GM12878 (cell line): ENCODE data around the gene LGALS3BP. TPM values are rescaled to one million over a fixed set of nuclear protein-coding genes. Genes with fewer than 3 reads are reported as not detected.

ENCODE experiments used
- ATAC-seq: fragments of 200-7000 bp; cut with Tn5 transposase; 3 replicates; pipeline ENCODE4 v1.9.1; 2020; ENCODE audit warnings: mild to moderate bottlenecking, moderate library complexity
- BruUV-seq: library from RNA; stranded (reverse); fragments of 400-500 nt; replicated peaks from 2 replicates; lab custom pipeline; 2021; lab: Mats Ljungman, UMichigan
- CTCF ChIA-PET: fragments of 300-600 bp; sonication (Branson Sonifier 250); formaldehyde crosslinking; extraction: SDS; loops from one replicate; lab custom pipeline; 2021; ENCODE audit warnings: inconsistent platforms; lab: Yijun Ruan, JAX
- POLR2A ChIA-PET: fragments of 350-600 bp; formaldehyde crosslinking; extraction: SDS; loops from one replicate; lab custom pipeline; 2021; ENCODE audit warnings: inconsistent platforms; lab: Charles Lee
- RAD21 ChIA-PET: fragments of 300-600 bp; sonication (Branson Sonifier 250); formaldehyde crosslinking; loops from one replicate; lab custom pipeline; 2023; ENCODE audit warnings: antibody characterized with exemption; ENCODE audit not compliant: unreplicated experiment; lab: Charles Lee
- SMC1A ChIA-PET: fragments of 300-600 bp; sonication (Branson Sonifier 250); formaldehyde crosslinking; loops from one replicate; lab custom pipeline; 2023; ENCODE audit not compliant: unreplicated experiment, uncharacterized antibody; lab: Charles Lee
- DNase-seq: peaks from one replicate; pipeline ENCODE4 v3.0.0-alpha.2; 2011; ENCODE audit warnings: low read depth, low spot score
- FAIRE-seq: peaks from 3 replicates; lab custom pipeline; 2011; peaks lifted over from hg19 to GRCh38; lab: Jason Lieb, UNC
- H2AFZ ChIP-seq: 2 replicates; pipeline ENCODE4 v1.6.0; 2011; ENCODE audit warnings: low read depth, low read length, control low read depth; ENCODE audit not compliant: control insufficient read depth
- H3K27ac ChIP-seq: 2 replicates; pipeline ENCODE4 v1.5.1; 2011; ENCODE audit warnings: control low read depth; ENCODE audit not compliant: control insufficient read depth, insufficient read depth
- H3K27me3 ChIP-seq, 2 experiments: replicated peaks in 1 of 2; 2 replicates each; pipeline versions ENCODE4 v1.6.0 to v1.6.1; 2011; ENCODE audit warnings: low read length in 1 of 2; ENCODE audit not compliant: control insufficient read depth in 2 of 2, insufficient read depth in 2 of 2
- H3K36me3 ChIP-seq, 2 experiments: 2 replicates each; pipeline ENCODE4 v1.5.1; 2011; ENCODE audit warnings: low read length in 1 of 2; ENCODE audit not compliant: control insufficient read depth in 2 of 2, insufficient read depth in 2 of 2
- H3K4me1 ChIP-seq: 2 replicates; pipeline ENCODE4 v1.6.1; 2011; ENCODE audit warnings: mild to moderate bottlenecking, low read length, moderate library complexity, mixed read lengths; ENCODE audit not compliant: control insufficient read depth, insufficient read depth
- H3K4me2 ChIP-seq: 2 replicates; pipeline ENCODE4 v1.6.0; 2011; ENCODE audit warnings: control low read depth; ENCODE audit not compliant: control insufficient read depth, insufficient read depth
- H3K4me3 ChIP-seq: fragments of 200-600 bp; sonication (generic); 2 replicates; pipeline ENCODE4 v1.5.1; 2016
- H3K79me2 ChIP-seq: 2 replicates; pipeline ENCODE4 v1.6.0; 2011; ENCODE audit warnings: low read length; ENCODE audit not compliant: control insufficient read depth, insufficient read depth
- H3K9ac ChIP-seq: 2 replicates; pipeline ENCODE4 v1.8.0; 2011; ENCODE audit warnings: low read length, control low read depth, mixed read lengths; ENCODE audit not compliant: control insufficient read depth, insufficient read depth
- H3K9me3 ChIP-seq: replicated peaks from 3 replicates; pipeline ENCODE4 v1.5.1; 2011; ENCODE audit warnings: mild to moderate bottlenecking, low read length; ENCODE audit not compliant: control insufficient read depth, insufficient read depth
- H4K20me1 ChIP-seq: 2 replicates; pipeline ENCODE4 v1.6.0; 2011; ENCODE audit not compliant: control insufficient read depth, insufficient read depth
- BHLHE40 ChIP-seq, 2 experiments: fragments of 450-650 bp in 1 of 2; IDR thresholded peaks; 2 replicates each; pipeline ENCODE4 v1.6.1; 2011 to 2017; ENCODE audit warnings: low read depth in 2 of 2, borderline replicate concordance in 1 of 2, improper control_type of control experiment in 1 of 2, low read length in 1 of 2, mild to moderate bottlenecking in 1 of 2
- CBFB ChIP-seq: IDR thresholded peaks from 2 replicates; pipeline ENCODE4 v1.6.1; 2016; ENCODE audit warnings: antibody characterized with exemption, low read depth
- DPF2 ChIP-seq: fragments of 450-650 bp; IDR thresholded peaks from 2 replicates; pipeline ENCODE4 v1.6.1; 2017; ENCODE audit warnings: mild to moderate bottlenecking
- ESRRA ChIP-seq: IDR thresholded peaks from 2 replicates; pipeline ENCODE4 v1.6.1; 2012; ENCODE audit warnings: mild to moderate bottlenecking, low read length, improper control_type of control experiment
- FOS ChIP-seq: IDR thresholded peaks from 3 replicates; pipeline ENCODE4 v1.6.1; 2011; ENCODE audit warnings: borderline replicate concordance; ENCODE audit not compliant: insufficient read length; ENCODE audit errors: extremely low read depth
- GABPA ChIP-seq: IDR thresholded peaks from 2 replicates; pipeline ENCODE4 v1.6.1; 2014; ENCODE audit warnings: antibody characterized with exemption, low read depth, mild to moderate bottlenecking, inconsistent platforms
- HDAC6 ChIP-seq: fragments of 200-600 bp; sonication (generic); IDR thresholded peaks from one replicate; pipeline ENCODE4 v1.8.0; 2017; ENCODE audit warnings: antibody characterized with exemption; ENCODE audit not compliant: unreplicated experiment
- HDGF ChIP-seq: fragments of 450-650 bp; IDR thresholded peaks from 2 replicates; pipeline ENCODE4 v1.6.1; 2016; ENCODE audit warnings: antibody characterized with exemption
- JUND ChIP-seq: IDR thresholded peaks from 2 replicates; pipeline ENCODE4 v1.6.1; 2012; ENCODE audit warnings: low read depth, mild to moderate bottlenecking, low read length, improper control_type of control experiment, moderate library complexity
- MEF2A ChIP-seq: IDR thresholded peaks from 2 replicates; pipeline ENCODE4 v1.6.1; 2011; ENCODE audit warnings: low read depth, mild to moderate bottlenecking, low read length, moderate library complexity; ENCODE audit not compliant: insufficient read depth
- NFYA ChIP-seq: IDR thresholded peaks from 2 replicates; pipeline ENCODE4 v1.6.1; 2011; ENCODE audit warnings: low read depth, mild to moderate bottlenecking, low read length, improper control_type of control experiment, borderline replicate concordance
- RCOR1 ChIP-seq: conservative IDR thresholded peaks from 2 replicates; pipeline ENCODE4 v1.6.1; 2012; ENCODE audit warnings: low read depth, low read length, improper control_type of control experiment
- SP1 ChIP-seq: IDR thresholded peaks from one replicate; pipeline ENCODE4 v1.6.1; 2011; ENCODE audit warnings: low read depth, low read length
- SRF ChIP-seq, 2 experiments: IDR thresholded peaks; 2 replicates each; pipeline ENCODE4 v1.6.1; 2011; ENCODE audit warnings: low read depth in 2 of 2, low read length in 2 of 2, mild to moderate bottlenecking in 1 of 2, moderate library complexity in 1 of 2
- WGBS: methylation state at CpG from one replicate; pipeline ENCODE4 v1.1.6; 2016; ENCODE audit warnings: low lambda C conversion rate; ENCODE audit not compliant: insufficient replicate concordance, insufficient coverage; ENCODE audit errors: missing lambda C conversion rate; 5-methylcytosine and 5-hydroxymethylcytosine counted together
- in situ Hi-C: fragments of 300-500 bp; cut with MboI; formaldehyde crosslinking; loops from 9 replicates; pipeline ENCODE4 v1.14.3; 2018; ENCODE audit warnings: mixed read lengths
- intact Hi-C: fragments of 100-400 bp; cut with micrococcal nuclease; formaldehyde crosslinking; loops from one replicate; pipeline ENCODE4 v1.14.2; 2022; ENCODE audit not compliant: unreplicated experiment
- polyA plus RNA-seq, 11 experiments: library from polyadenylated mRNA; depleted of rRNA in 4 of 11; unstranded in 6 of 11; stranded (reverse) in 5 of 11; fragments of >200 nt; fragmentation: Nextera tagmentation in 4 of 11; fragmentation: Illumina TruSeq in 1 of 11; extraction: Ambion mirVana in 4 of 11; extraction: Trizol in 1 of 11; gene quantifications; 1 replicate in 1 of 11; 2 replicates in 10 of 11; pipeline versions ENCODE4 v1.2.1 to v1.2.3, GENCODE V29; 2011 to 2016; ENCODE audit warnings: inconsistent platforms in 2 of 11, missing spikeins in 2 of 11, low read depth in 1 of 11
- total RNA-seq, 4 experiments: library from RNA; depleted of rRNA in 3 of 4; stranded (reverse); fragments of >200 nt in 3 of 4; fragmentation: Illumina TruSeq in 1 of 4; extraction: Trizol in 1 of 4; gene quantifications; 2 replicates each; pipeline versions ENCODE4 v1.2.1 to v1.2.3, GENCODE V29; 2013 to 2021

Gene LGALS3BP
- total and polyA plus RNA-seq, 10 of the 15 experiments (the other 5 are each of a cell fraction or from before 2014, with no cell fraction given) = 0.52 to 5.2 (median 1.9) TPM

GRCh38 chr17:78940258-78940657 is 39.5 kb downstream of the LGALS3BP start:
- Histone ChIP-seq H3K4me3 (no peak overlapping the region), H2AFZ (no peak overlapping the region), H3K4me2 (no peak overlapping the region), H3K36me3 (no peaks in the 10 kb centered on the region), H3K27ac (no peak overlapping the region), H4K20me1 (no peaks in the 10 kb centered on the region), H3K4me1 (no peaks in the 10 kb centered on the region), H3K79me2 (no peaks in the 10 kb centered on the region), H3K27me3 (peaks cover 0 to 5% of the 10 kb centered on the region in 2 experiments; a peak in 2 of 4 replicates), H3K9me3 (no peaks in the 10 kb centered on the region), H3K9ac (no peak overlapping the region)
- SMC1A ChIA-PET = no interaction called here
- DNase-seq (no peak), ATAC-seq (no peak), FAIRE-seq (no peak)
- POLR2A ChIA-PET = no interaction called here
- 53% methylated on average over 5 of the region's 5 CpGs for WGBS
- CTCF ChIA-PET = no interaction called here
- BruUV-seq = no TSS peak
- intact Hi-C loops = no loop called here
- in situ Hi-C loops = no loop called here
- RAD21 ChIA-PET = no interaction called here
- TF ChIP-seq JUND (no peak), ESRRA (no peak), DPF2 (no peak), FOS (no peak), RCOR1 (no peak), HDAC6 (no peak), MEF2A (no peak), SRF (IDR thresholded peaks at IDR 0.05; ENCODE audit: low read depth in 2 of 2, low read length in 2 of 2) (no peak), HDGF (no peak), SP1 (no peak), BHLHE40 (IDR thresholded peaks at IDR 0.05; ENCODE audit: borderline replicate concordance in 1 of 2, low read depth in 2 of 2, low read length in 1 of 2) (no peak), NFYA (no peak), CBFB (no peak), GABPA (no peak)
- TF ChIP-seq, all 136 proteins: peak for 0
